Neutrophil (primary cell): ENCODE measurements around the gene RGS7BP.

ENCODE experiments used
- H3K27ac ChIP-seq: fragments of 200-600 bp; sonication (generic); 2 replicates; pipeline ENCODE4 v1.5.1; 2016; ENCODE audit warnings: mild to moderate bottlenecking, moderate library complexity
- H3K27me3 ChIP-seq: fragments of 200-600 bp; sonication (generic); 2 replicates; pipeline ENCODE4 v1.6.0; 2016; ENCODE audit warnings: mild to moderate bottlenecking
- H3K36me3 ChIP-seq: fragments of 200-600 bp; sonication (generic); 2 replicates; pipeline ENCODE4 v1.5.1; 2017
- H3K4me1 ChIP-seq, 2 experiments: fragments of 200-600 bp in 1 of 2; sonication (generic) in 1 of 2; 1 replicate in 1 of 2; 2 replicates in 1 of 2; pipeline versions ENCODE4 v1.5.1 to v1.6.1; 2013 to 2016; ENCODE audit warnings: low read depth in 1 of 2, low read length in 1 of 2, mild to moderate bottlenecking in 1 of 2, moderate library complexity in 1 of 2; ENCODE audit not compliant: control insufficient read depth in 1 of 2, insufficient read depth in 1 of 2
- H3K4me3 ChIP-seq, 2 experiments: fragments of 200-600 bp in 1 of 2; sonication (generic) in 1 of 2; 1 replicate in 1 of 2; 2 replicates in 1 of 2; pipeline ENCODE4 v1.5.1; 2013 to 2016; ENCODE audit warnings: low read depth in 1 of 2, low read length in 1 of 2, mild to moderate bottlenecking in 1 of 2, moderate library complexity in 1 of 2
- H3K9me3 ChIP-seq: fragments of 200-600 bp; sonication (generic); 2 replicates; pipeline ENCODE4 v1.5.1; 2016
- TF ChIP-seq, protein P1 (sequence below): fragments of 200-600 bp; sonication (generic); IDR thresholded peaks from 2 replicates; pipeline ENCODE4 v1.5.1; 2016; ENCODE audit warnings: antibody characterized with exemption

The RGS7BP gene

DNA sequence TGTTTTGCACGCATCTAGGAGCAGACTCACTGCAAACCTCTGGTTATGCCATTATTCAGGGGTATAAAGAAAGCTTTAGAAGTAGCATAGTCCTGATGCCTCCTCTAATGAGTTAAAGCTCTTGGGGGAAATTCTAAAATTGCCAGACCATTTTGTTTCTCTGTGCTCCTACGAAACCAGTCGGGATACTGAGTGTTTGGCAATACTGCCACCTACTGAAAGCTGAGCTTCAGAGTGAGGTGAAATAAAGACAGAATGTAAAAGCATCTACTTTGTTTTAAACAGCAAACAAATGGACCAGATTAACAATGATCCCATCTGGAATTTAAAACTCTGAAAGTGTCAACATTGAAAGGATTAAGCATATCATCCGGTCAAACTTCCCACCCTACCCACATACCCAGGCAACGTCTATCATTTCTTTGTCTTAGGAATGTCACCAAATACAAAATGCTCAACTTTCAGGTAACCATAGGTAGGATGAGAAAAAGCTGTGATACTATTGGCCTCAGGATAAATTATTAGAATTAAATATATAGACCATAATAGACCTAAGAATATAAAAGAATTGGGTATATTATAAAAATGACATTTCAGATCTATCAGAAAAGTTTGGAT is 106.6 kb downstream of the RGS7BP start:
- H3K9me3 ChIP-seq: no peaks in the 10 kb centered on the region
- H3K4me1 ChIP-seq: no peaks in the 10 kb centered on the region
- no peak overlapping the region for H3K4me3 ChIP-seq
- peaks cover 59% of the 10 kb centered on the region for H3K27me3 ChIP-seq
- no peak overlapping the region for H3K27ac ChIP-seq
- H3K36me3 ChIP-seq: no peaks in the 10 kb centered on the region
- TF ChIP-seq, protein P1, sequence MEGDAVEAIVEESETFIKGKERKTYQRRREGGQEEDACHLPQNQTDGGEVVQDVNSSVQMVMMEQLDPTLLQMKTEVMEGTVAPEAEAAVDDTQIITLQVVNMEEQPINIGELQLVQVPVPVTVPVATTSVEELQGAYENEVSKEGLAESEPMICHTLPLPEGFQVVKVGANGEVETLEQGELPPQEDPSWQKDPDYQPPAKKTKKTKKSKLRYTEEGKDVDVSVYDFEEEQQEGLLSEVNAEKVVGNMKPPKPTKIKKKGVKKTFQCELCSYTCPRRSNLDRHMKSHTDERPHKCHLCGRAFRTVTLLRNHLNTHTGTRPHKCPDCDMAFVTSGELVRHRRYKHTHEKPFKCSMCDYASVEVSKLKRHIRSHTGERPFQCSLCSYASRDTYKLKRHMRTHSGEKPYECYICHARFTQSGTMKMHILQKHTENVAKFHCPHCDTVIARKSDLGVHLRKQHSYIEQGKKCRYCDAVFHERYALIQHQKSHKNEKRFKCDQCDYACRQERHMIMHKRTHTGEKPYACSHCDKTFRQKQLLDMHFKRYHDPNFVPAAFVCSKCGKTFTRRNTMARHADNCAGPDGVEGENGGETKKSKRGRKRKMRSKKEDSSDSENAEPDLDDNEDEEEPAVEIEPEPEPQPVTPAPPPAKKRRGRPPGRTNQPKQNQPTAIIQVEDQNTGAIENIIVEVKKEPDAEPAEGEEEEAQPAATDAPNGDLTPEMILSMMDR: no peak

DNA sequence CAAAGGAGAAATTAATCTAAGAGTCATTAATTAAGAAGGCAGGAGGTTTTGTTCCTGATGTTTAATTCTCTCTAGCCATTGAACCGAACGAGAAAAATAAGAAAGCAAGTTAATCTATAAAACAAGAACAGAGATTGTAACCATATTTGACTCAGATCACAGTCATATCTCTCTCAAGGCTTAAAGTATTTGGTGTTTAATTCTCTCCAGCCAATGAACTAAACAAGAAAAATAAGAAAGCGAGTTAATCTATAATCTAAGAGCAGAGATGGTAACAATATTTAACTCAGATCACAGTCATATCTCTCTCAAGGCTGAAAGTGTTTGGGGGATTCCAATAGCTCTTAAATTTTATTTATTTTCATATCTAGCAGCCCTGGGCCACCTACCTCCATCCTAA is 110.1 kb downstream of the RGS7BP start:
- peaks cover 47% of the 10 kb centered on the region for H3K27me3 ChIP-seq
- H3K9me3 ChIP-seq: no peaks in the 10 kb centered on the region
- H3K36me3 ChIP-seq: no peaks in the 10 kb centered on the region

DNA sequence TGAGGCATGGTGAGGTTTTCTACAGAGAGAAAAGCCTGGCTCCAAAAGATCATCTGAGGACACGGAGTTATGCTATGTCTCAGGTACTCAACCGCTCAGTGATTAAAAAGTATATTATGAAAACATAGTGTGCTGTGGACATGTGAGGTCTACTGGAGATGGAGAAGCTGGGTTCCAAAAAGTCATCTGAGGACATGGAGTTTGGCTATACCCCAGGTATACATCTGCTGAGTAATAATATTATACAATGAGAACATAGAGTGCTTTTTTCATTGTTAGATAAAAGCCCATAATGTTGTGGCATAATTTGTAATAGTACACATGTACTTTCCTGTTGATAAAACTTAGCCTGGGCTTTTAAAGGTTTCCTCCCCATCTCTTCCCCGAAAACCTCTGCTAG is 113.8 kb downstream of the RGS7BP start:
- TF ChIP-seq, protein P1: no peak
- H3K36me3 ChIP-seq: no peaks in the 10 kb centered on the region
- H3K27ac ChIP-seq: no peak overlapping the region
- no peaks in the 10 kb centered on the region for H3K4me1 ChIP-seq
- no peaks in the 10 kb centered on the region for H3K9me3 ChIP-seq
- H3K27me3 ChIP-seq: peaks cover 25% of the 10 kb centered on the region
- H3K4me3 ChIP-seq: no peak overlapping the region

More for the DNA sequence above, 110.1 kb downstream of the RGS7BP start:
- Histone ChIP-seq H3K27ac (no peak overlapping the region), H3K4me3 (no peak overlapping the region), H3K4me1 (no peaks in the 10 kb centered on the region)
- TF ChIP-seq, protein P1: no peak

DNA sequence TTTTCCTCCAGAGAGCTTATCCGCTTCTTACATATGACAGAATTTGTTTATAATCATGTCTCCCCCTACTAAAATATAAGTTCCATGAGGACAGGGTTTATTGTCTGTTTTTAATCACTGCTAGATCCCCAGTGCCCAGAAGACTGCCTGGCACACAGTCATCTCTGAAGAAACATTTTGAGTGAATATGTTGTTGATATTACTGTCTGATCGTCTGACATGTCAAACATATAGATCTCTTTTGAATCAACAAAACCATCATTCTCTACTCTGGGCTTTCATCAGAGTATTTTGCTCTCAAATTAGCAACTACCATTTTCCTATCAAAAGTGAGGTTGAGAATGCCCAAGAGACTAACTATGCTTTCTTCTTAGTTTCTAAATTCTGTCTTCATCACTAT is 117.2 kb downstream of the RGS7BP start:
- Histone ChIP-seq H3K36me3 (no peaks in the 10 kb centered on the region), H3K27me3 (no peaks in the 10 kb centered on the region), H3K4me1 (no peaks in the 10 kb centered on the region), H3K4me3 (no peak overlapping the region), H3K9me3 (no peaks in the 10 kb centered on the region), H3K27ac (no peak overlapping the region)
- TF ChIP-seq, protein P1: no peak

DNA sequence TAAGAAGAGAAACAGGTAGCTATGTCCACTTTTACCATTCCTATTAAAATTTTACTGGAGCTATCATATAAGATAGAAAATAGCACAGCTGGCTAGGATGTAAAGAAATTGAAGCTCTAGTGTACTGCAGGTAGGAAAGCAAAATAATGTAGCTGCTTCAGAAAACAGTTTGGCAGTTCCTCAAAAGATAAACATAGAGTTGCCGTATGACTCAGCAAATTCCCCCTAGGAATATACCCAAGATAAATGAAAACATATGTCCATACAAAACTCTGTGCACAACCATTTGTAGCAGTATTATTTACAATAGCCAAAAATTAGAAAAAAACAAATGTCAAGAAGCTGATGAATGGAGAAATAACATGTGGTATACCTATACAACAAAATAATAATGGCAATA is 119.9 kb downstream of the RGS7BP start:
- TF ChIP-seq, protein P1: no peak
- H3K27me3 ChIP-seq: peaks cover 8% of the 10 kb centered on the region
- no peaks in the 10 kb centered on the region for H3K4me1 ChIP-seq
- H3K27ac ChIP-seq: no peak overlapping the region
- H3K4me3 ChIP-seq: no peak overlapping the region
- H3K9me3 ChIP-seq: no peaks in the 10 kb centered on the region
- H3K36me3 ChIP-seq: no peaks in the 10 kb centered on the region
